NCI-H1092 treated with DMSO at 0.1 percent for 48 hours (cell line): ENCODE data around the gene CISD1.

Source experiments
- DNase-seq: peaks from one replicate; lab custom pipeline; 2025; lab: John Stamatoyannopoulos, UW

CISD1 gene

DNA sequence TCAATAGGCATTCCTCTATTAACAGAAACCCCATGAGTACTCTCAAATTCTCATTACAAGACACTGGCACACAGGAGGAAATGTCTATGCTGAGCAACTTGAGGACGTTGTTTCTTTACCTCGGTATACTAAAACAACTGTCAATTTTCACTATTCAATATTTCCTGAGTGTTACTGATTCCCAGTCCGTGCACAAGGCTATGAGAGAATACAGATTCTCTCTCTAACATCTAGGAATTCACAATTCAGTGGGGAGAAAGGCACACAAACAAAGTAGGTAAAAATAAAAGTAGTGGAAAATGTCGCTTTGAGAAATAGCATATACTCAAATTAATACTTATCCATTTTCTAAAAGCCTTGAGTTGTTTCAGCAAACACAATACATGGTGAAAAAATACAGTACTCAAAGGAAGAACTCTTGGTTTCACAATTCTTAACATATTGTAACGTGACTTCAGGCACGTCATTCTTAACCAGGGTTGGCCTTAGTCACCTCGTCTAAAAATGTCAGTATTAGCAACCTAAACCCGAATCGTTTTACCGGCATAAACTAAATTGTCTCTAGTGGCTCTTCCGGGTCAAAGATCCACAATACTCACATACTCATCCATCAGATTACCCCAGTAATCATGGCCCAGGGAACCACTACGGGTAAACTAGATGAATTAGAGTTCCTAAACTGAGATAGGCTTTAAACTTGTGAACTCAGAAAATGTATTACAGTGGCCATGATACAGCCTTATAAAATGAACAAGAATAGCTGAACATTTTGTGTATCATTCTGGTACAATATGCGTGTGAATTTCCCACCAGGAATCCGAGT is 2.7 kb upstream of the CISD1 start:
- no peak for DNase-seq

- peak; percentile 19 for DNase-seq
These were observed 1.9 kb upstream of the CISD1 start for GRCh38 chr10:58266826-58267712.

GRCh38 chr10:58267713-58268453 is 1.1 kb upstream of the CISD1 start, which contains the start of gene IPMK:
IPMK (minus strand) TSS chr10:58267894; CDS start chr10:58267611, 283 bp downstream.
- peak; percentile 78 for DNase-seq

DNA sequence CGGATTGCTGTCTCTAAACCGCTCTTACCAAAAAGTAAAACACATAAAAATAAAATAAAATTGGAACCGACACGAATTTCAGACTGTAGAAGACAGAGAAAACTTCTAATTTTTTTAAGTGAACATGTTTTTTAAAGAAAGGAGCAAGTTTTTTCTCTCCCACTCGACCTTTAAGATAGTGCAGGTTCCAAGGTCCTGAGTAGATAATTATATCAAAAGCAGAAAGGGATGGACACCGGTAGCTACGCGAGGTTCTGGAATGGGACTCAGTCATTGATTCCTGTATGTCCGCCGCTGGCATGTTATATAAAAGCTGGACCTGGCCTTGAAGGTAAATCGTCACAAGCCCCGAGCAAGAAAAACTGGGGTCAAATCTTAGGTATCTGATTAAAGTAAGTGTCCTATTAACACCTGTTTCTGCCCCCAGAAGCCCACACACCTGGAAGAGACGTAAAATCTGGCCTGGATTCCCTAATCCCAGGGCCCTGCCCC is 462 bp upstream of the CISD1 start:
- peak; percentile 88 for DNase-seq

DNA sequence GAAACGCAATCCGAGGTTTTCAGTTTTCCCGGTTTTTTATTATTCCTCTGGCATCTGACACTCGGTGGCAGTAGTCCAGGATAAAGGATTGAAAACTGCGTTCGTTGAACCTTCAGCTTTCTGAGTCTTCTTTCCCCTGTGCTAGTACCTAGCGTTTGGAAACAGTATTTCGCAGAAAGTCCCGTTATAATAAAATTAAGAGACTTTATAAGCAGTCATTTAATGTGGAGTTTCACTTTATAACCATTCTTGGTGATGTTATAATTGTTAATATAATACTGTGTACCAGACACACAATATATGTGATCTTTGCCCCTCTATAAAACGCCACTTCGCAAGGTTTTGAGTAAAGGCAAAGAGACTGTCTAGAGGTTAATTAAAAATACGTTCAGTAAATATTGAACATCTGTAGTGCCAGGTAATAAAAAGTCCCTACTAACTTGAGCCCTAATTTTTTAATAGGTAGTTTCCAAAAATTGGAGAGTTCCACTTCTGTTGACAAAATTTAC is 874 bp downstream of the CISD1 start:
- DNase-seq = peak; percentile 32

- DNase-seq = no peak
These were observed 6.3 kb downstream of the CISD1 start for GRCh38 chr10:58275261-58275660.

DNA sequence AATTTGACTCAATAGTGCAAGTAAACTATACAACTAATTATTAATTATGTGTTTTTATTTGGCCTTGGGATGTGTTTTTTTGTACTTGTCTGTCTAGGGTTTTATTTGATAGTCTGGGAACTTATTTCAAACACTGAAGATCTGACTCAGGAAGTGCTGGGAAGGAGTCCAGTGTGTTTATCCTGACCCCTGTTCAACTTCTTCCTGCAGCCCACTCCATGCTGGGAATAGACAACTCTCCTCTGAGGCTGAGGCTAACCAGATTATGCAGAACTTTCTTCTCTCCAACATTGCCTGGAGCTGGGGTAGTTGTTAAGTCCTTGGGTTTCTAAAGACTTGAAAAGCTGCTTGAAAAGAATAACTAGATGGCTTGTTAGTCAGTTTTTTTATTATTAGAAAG is 6.9 kb downstream of the CISD1 start:
- DNase-seq = no peak

DNA sequence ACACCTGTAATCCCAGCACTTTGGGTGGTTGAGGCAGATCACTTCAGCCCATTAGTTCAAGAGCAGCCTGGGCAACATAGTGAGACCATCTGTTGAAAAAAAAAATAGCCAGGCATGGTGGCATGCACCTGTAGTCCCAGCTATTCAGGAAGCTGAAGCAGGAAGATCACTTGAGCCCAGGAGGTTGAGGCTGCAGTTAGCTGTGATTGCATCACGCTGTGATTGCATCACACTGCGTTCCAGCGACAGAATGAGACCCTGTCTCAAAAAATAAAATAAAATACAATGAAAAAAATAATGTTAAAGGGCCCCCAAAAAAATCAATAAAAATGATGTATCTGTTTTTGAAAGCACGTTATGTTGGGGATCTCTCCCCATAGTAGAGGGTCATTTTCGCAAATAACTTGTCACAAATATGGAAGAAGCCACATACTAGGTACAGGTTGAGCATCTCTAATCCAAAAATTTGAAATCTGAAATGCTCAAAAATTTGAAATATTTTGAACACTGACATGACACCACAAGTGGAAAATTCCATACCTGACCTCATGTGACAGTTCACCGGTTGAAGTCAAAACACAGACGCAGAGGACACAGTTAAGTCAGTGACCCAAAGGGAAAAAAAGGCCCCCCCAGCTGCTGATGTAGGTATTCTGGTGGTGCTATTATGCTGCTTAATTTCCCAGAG is 9.5 kb downstream of the CISD1 start:
- no peak for DNase-seq

DNA sequence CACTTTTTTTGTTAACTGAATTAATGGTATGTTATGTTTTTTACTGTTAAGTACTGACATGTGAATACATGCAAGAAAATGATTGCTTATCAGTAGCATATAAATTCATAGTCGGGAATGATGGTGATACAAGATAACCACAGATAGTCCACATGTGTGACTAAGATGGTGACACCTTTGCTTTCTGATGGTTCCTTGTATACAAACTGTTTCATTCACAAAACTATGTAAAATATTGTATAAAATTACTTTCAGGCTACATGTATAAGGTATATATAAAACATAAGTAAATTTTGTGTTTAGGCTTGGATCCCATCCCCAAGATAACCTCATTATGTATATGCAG is 10.0 kb downstream of the CISD1 start:
- DNase-seq = no peak

- no peak for DNase-seq
These were observed 11.5 kb downstream of the CISD1 start for GRCh38 chr10:58280477-58280876.

DNA sequence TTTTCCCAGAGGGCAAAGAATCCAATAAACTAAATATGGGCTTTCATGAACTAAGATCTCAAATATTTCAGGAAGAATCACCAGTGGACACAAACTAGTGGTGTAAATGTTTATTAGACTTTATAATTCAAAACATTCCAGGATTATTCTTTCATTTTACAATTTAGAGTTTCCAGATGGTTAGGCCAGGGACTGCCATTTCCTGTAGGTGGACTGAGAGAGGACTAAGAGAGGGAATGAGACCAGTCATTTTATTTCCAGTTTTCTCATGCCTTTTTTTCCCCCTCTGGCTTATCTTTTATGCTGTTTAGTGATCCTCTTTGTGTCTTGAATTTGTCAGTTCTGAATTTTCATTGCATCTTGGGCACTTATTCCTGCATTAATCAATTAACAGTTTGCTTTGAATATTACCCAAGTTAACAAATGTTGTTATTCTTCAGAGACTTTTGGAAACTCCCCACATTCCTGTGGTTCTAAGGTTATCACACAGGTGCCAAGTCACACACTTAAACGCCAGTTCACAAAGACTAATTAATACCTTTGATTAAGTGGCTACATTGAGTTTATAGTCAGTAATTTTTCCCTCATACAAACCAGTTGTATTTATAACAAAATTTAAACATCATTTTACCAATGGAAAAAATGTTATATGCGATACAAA is 12.3 kb downstream of the CISD1 start:
- no peak for DNase-seq

- no peak for DNase-seq
These were observed 13.7 kb downstream of the CISD1 start for GRCh38 chr10:58282615-58283014.

DNA sequence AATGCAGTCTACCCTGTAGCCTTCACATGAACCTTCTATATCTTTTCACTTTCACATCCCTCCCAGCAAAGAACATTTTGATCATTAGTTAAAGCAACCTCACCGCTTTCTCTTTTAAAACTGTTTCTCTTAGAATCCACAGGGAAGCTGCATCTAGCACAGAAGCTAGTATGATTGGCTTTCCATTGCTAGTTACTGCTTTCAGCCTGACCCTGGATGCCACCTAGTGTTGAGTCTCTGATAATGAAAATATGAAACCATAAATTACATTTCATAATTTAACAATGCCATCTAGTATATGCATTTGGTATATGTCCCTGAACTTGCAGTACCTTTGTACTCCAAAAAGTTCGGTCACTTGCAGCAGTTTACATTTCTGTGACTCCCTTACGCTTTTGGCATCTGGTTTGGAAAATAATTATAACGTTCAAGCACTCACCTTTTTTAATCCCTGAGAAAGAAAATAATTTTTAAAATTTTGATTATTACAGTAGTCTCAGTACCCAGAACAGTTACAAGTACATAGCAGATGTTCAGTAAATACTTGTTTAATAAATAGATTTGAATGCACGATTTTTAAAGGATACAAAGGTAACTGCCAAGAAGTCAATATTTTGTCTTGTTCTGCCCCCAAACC is 22.7 kb downstream of the CISD1 start:
- DNase-seq = peak; percentile 44

DNA sequence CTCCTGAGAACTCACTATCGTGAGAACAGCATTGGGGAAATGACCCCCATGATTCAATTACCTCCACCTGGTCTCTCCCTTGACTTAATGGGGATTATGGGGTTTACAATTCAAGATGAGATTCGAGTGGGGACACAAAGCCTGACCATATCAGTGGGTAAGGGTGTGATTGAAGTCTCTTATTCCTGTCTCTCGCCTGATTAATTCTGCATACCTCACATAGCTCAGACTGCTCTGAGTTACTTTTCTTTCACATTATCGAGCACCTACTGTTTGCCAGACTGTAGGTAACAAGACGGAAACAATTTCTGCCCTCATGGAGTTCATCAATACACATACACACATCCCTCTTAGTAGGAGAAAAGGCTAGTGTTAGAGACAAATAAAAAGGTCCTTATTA is 25.0 kb downstream of the CISD1 start:
- DNase-seq = no peak

- peak; percentile 14 for DNase-seq
These were observed 30.6 kb downstream of the CISD1 start for GRCh38 chr10:58299580-58299979.

- no peak for DNase-seq
These were observed 31.7 kb downstream of the CISD1 start for GRCh38 chr10:58300676-58301075.

GRCh38 chr10:58302254-58302653 is 33.3 kb downstream of the CISD1 start:
- no peak for DNase-seq

GRCh38 chr10:58304099-58304633 is 35.2 kb downstream of the CISD1 start:
- no peak for DNase-seq

- DNase-seq = no peak
These were observed 36.9 kb downstream of the CISD1 start for GRCh38 chr10:58305821-58306220.

- no peak for DNase-seq
These were observed 38.7 kb downstream of the CISD1 start for GRCh38 chr10:58307676-58308075.
